ENCODE measurements around the gene TRIM43.
"Not testable (repeated sequence)": the region's sequence is repeated elsewhere in the genome, so short reads cannot be mapped to it uniquely, and the experiment has no call there.

Gene TRIM43

DNA sequence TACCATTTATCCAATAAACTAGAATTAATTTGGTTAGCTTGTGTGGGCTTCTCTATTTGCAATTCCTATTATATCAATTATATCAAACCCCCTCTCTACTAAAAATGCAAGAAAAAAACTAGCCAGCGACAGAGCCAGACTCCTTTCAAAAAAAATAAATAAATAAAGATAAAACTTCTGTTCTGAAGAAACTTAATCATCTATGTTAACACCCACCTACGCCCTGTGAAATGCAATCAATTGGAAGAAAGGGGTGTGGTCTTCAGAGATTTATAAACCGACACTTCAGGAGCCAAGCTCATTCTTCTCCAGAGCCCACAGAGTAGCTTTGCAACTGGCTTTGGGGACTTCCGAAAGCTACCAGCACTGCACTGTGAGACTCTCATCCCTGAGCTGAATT is at the start of gene TRIM43:
TRIM43 (plus strand) TSS at position 301 of the 400 bp plus-strand sequence. CDS start 2,023 bp downstream, outside the sequence.
- DNase-seq = not testable (repeated sequence)

DNA sequence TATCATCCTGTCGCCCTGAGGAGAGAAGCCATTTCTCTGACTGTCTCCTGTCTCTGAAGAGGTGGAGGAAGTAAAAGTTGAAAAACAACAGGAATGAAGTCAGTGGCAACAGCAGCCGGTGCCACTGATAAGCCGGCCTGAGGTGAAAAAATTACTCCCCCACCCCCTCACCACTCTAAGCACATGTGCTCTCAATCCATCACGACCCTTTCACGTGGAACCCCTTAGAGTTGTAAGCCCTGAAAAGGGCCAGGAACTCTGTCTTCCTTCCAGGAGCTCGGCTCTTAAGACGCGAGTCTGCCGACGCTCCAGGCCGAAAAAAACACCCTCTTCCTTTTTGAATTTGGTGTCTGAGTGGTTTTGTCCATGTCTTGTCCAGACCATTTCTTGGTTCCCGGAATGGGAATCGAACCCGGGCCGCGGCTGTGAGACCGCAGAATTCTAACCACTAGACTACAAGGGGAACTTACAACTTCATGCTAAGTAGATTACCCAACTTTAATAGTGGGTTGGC is 40.7 kb upstream of the TRIM43 start:
- no peak for DNase-seq

DNA sequence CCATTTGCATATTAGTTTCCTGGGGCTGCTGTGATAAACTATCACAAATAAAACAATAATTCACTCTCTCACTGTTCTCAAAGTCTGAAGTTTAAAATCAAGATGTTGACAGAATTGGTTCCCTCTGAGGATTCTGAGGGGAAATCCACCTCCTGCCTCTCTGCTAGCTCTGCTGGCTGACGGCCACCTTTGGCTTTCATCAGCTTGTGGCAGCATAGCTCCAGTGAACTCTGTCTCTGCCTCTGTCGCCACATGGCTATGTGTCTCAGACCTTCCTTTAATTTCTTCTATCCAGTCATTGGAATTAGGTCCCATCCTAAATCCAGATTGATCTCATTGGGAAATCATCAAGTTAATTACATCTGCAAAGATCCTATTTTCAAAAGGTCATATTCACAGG is 38.9 kb upstream of the TRIM43 start:
- DNase-seq = no peak

DNA sequence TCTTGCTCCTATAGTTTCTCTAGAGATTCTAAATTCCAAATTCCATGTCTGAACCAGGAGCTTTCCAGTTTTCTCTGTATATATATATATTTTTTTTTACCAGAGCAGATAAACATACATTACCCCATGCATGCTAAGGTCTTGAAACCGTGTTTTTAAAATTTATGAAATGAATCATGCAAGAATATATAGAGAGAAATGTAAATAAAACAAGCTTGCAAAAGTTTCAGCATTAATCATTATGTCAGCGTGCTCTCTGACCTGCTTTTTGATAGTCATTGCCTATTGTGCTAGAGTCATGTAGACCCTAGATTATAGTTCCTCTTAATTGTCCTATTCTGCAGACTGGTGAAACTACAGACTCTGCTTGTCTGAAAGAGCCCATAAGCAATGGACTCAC is 22.6 kb upstream of the TRIM43 start:
- no peak for DNase-seq

DNA sequence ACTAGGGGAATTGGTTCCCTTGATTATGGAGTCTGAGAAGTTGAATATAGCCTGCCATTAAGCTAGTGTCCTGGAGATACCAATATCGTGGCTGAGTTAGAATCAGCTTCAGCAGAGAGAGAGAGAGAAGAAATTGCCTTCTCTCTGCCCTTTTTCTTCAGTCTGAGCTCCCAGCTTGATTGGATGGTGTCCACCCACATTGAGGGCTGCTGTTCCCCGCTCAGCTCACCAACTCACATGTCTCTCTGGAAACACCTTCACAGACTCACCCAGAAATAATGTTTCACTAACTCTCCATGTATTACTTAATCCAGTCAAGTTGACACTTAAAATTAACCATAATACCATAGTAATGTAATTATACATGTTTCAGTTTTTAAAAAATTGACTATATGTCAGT is 17.9 kb upstream of the TRIM43 start:
- DNase-seq = no peak

DNA sequence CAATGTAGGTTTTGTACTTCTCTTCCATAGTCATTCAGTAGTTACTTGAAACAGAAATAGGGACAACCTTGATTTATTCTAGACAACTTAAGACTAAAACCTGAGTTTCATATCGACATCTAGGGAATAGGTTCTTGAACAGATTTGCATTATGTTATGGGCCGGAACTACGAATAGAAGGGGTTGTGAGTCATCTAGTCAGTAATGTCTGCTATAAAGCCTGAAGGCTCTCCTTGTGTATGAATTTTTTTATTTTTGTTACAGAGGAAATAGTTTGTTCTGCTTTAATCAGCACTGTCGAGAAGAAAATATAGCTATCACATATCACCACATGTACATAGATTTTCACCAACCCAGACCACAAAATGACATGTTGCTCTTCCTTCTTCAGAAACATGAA is 17.3 kb upstream of the TRIM43 start:
- DNase-seq = no peak

DNA sequence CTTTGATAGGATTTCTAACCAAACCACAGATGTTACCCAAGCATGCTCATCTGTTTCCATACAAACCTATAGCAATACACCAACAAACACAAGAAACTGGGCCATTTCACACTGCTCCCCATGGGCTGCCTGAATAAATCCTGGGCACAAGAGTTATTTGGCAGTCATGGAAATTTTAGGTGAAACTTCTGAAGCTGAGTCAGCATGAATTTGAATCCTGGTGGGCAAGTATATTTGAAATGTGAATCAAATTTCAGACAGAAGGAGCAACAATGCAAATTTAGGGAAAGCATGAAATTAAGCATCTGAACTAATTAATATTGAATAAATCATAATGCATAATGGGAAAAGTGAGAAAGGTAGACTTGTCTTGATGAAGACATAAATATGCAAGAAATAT is 15.9 kb upstream of the TRIM43 start:
- DNase-seq = no peak

DNA sequence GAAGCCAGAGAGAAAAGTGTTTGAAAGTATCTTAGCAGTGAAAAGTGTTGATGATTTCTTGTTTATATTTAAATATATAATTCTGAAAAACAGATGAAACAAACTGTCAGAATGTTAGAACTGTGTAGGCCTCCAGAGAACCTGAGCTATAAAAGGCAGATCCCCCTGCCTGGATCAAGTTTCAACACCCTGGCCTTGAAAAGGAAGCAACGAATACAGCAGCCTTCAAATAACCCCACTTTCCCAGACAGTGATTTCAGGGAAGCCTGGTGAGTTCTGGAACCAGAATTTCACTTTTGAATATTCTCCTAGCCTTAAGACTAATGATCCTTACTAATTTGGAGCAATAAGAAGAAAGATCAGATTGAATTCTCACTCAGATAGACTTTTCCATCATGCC is 13.3 kb upstream of the TRIM43 start:
- no peak for DNase-seq

DNA sequence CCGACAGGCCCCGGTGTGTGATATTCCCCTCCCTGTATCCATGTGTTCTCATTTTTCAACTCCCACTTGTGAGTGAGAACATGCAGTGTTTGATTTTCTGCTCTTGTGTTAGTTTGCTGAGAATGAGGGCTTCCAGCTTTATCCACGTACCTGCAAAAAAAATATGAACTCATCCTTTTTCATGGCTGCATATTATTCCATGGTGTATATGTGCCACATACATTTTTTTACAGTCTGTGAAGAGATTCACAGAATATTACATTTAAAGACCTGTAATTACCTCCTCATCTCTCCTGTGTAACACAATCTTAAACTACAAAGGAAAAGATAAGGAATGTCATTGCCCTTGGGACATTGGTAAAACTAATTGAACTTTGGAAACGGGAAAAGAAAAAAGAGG is 8.3 kb upstream of the TRIM43 start:
- DNase-seq = not testable (repeated sequence)

DNA sequence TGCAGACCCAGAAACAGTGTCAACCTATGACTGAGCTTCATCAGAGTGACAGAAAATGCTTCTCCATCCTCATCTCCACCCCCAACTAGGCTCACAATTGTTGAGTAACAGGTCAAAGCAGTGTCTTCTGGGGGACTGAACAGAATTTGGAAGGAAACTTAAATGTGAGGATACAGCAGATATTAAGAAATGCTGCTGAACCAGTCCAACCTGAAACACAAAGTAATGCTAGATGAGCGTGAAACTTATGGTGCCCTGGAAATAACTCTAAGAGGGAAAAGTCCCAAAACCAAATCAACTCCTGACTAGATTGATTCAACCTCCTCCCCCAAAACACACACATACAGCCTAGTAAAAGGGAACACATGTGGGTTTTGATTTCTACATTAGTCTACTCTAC is 7.5 kb upstream of the TRIM43 start:
- not testable (repeated sequence) for DNase-seq

DNA sequence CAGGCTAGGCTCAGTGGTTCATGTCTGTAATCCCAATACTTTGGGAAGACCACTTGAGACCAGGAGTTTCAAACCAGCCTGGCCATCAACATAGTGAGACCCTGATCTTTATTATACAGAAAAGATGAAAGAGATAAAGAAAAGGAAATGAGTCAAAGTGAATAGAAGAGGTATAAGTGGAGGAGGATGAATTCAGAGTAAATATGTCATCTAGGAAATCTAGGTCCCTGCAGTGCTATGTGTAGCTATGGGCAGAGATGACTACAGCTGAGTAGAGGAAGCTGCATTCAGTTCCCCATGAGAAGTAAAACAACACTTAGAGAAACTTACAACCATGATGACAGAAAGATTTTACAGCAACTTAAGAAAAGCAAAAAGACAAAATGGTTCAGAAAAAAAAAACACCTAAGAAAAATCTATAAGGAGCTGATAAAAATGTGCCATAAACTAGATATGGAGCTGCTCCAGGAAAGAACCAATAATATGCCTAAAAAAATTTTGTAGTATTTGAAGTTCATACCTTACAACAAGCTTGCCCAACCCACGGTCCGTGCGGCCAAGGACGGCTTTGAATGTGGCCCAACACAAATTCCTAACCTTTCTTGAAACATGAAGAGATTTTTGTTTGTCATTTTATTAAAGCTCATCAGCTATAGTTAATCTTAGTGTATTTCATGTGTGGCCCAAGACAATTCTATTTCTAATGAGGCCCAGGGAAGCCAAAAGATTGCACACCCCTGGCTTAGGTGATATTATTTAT is 1.8 kb upstream of the TRIM43 start:
- DNase-seq = not testable (repeated sequence)

DNA sequence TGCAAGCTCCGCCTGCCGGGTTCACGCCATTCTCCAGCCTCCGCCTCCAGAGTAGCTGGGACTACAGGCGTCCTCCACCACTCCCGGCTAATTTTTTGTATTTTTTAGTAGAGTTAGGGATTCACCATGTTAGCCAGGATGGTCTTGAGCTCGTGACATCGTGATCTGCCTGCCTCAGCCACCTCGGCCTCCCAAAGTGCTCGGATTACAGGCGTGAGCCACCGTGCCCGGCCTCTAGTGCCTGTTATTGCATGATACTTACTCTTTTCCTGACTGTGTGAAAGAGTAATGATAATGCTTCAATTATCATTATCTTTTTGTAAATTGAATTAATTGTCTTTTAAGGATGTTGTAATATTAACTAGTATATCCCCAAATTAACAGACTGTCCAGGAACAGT is 1.2 kb downstream of the TRIM43 start:
- not testable (repeated sequence) for DNase-seq

DNA sequence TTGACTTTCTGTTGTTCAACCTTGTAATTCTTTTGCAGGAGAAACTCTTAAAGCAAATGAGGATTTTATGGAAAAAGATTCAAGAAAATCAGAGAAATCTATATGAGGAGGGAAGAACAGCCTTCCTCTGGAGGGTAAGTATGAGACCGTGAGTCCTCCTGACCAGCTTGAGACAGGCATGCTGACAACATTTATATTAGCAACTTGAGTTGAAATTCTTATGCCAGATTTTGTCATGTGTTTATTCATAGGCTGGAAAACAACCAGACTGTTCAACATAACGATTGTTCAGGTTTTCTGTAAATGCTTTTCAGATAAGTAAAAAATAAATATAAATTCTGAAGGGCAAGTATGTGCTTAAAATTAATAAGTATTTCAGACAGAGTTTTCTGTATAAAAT is 3.2 kb downstream of the TRIM43 start:
- not testable (repeated sequence) for DNase-seq

DNA sequence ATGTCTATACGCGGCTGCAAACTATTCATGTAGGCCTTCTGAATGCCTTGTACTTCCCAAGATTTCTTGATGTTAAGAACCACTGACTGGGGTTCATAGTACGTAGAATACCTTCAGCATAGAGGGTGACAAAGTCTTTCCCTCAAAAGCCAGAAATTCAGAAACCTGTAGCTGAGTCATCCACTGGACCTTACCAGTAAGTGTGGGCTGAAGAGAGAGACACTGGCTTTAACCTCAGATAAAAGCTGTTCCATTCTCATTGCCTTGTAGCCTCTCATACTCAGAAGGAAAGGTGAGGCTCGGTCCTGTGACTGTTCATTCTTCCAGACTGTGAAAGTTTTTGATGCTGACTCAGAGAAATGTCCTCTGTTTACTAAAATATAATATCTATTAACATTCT is 9.5 kb downstream of the TRIM43 start:
- not testable (repeated sequence) for DNase-seq

DNA sequence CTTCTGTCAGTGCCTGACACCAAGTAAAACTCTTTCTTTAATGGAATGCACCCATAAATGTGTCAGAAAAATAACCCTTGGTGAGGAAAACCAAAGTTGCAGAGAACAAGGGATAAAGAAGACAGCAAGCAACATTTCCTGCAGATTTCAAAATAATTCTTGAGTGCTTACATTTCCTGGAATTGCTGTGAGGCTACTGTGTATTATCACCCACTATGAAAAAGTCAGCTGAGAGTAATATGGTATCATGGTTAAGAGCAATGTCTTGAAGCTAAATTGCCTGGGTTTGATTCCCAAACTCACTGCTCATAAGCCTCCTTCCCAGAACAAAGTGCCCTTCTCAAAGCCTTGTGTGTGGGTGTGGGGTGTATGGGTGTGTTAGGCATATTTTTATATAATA is 10.3 kb downstream of the TRIM43 start:
- DNase-seq = not testable (repeated sequence)

DNA sequence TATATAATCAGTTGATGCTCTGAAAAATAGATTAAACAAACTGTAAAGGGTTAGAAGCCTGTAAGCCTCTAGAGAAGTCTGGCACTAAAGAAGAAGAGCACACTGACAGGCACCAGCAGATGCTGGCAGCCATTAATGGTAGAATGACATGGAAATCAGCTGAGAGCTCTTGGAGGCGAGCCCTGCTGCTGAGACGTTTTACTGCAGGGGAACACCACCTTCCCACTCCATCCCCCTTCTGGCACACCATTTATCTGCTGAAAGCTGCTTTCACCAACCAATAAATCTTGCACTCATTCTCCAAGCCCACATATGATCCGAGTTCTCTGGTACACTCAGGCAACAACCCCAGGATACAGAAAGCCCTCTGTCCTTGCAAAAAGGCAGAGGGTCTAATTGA is 16.6 kb downstream of the TRIM43 start:
- not testable (repeated sequence) for DNase-seq

DNA sequence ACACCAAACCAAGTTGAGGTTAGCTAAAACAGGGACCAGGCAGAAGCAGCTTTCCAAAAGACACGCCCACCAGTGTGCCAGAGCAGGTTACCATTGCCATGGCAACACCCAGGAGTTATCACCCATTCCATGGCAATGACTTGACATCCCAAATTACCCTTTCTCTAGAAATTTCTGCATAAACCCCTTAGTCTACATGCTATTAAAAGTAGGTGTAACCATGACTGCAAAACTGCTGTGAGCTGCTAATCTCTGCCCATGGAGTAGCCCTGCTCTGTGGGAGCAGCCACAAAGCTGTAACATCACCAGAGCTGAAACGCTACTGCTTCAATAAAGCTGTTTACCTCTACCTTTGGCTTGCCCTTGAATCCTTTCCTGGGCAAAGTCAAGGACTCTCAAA is 18.0 kb downstream of the TRIM43 start:
- not testable (repeated sequence) for DNase-seq

DNA sequence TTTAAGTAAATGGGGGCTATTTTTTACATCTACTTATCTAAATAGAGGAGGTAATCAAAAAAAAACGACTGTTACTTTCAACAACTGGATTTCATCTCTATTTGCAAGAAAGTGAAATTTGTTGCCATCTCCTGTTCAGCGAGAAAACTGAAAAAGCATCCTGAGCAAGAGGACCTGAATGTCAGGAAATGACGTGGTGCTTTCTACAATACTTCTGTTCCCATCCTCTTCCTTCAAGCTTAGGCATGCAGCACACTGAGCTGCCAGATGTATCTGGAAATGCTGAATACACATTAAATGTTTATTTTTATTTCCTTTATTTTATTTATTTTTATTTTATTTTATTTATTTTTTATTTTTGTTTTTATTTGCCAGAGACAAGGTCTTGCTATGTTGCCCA is 21.2 kb downstream of the TRIM43 start:
- DNase-seq = not testable (repeated sequence)

DNA sequence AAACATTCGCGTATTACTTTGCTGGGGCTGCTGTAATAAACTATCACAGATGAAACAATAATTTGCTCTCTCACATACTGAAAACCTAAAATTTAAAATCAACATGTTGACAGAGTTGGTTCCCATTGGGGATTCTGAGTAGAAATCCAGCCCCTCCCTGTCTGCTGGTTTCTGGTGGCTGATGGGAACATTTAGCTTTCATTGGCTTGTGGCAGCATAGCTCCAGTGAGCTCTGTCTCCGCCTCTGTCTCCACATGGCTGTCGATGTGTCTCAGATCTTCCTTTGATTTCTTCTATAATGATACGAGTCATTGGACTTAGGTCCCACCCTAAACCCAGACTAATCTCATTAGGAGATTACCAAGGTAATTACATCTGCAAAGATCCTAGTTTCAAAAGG is 30.9 kb downstream of the TRIM43 start:
- not testable (repeated sequence) for DNase-seq

DNA sequence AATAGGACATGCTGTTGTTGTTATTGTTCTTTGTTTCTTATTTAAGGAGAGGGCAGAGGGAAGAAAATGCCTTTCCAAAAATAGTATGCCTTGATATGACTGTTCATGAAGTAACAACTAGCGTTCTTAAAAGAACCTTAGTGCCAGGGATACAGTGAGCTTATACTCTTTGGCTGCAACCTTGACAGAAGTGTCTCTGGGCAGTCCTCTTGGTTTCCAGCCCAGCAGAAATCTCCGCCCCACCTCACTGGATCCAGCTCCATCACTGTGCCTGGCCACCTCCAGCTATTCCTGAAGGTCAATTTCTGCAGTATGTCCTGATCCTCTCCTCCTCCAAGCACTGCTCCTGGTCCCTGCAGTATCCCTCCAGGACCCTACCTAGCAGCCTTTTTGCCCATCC is 39.2 kb downstream of the TRIM43 start:
- DNase-seq = not testable (repeated sequence)

DNA sequence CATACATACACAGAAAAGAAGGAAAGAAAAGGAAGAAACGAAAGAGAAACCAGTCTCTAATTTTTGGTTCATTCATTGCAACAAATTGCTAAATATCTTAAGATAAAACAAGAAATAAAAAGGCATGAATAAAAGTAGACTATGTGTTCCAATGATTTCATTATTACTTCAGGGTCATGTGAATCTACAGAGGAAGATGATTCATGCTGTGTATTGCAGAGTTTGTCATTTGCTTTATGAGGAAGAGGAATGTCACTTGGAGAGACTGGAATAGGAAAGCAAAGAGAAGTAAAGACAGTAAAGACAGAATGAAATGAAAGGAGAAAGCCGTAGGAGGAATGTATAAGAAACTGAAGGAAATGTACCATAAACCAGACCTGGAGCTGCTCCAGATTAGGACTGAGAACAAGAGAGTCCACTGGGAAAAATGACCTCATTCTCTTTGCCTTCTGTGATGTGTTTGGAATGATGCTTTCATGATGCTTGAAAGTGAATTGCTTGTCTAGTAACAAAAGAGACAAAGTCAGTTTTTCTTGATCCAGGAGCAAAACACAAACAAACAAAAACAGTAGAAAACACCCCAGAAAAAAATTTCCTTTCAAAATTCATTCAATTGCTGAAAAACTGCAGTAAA is 41.9 kb downstream of the TRIM43 start:
- not testable (repeated sequence) for DNase-seq

DNA sequence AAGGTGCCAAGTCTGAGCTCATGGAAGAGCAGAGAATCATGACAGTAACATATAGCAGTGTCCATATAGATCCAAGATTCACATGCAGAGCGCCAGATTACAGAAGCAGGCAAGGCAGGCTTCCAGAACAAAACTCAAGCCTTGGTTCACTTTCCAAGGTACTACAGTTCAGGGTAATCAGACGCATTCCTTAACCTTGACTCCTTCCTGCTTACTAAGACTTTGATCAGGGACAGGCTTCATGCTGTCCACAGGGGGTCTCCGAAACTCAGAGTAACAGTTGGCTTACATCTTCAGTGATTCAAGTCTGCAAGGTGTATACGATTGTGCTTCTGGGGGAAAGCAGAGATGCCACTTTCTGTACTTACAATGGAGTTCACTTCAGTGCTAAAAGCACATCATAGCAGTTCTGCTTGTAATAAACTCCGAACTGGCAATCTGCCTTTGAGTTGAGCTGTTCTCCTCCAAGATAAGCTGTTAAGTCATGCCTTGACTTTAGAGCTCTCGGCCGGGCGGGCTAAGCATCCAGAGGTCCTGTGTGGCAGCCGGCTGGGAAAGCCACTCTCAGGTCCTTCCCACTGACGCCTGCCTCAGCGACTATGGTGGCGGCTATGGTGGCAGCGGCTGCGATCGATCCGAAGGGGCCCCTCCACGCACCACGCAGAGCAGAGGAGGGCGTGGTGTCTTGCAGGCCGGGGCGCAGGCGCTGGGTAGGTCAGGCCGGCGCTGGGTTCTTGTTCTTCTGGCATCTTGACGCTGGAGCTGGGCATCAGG is 48.9 kb downstream of the TRIM43 start:
- DNase-seq = not testable (repeated sequence)

DNA sequence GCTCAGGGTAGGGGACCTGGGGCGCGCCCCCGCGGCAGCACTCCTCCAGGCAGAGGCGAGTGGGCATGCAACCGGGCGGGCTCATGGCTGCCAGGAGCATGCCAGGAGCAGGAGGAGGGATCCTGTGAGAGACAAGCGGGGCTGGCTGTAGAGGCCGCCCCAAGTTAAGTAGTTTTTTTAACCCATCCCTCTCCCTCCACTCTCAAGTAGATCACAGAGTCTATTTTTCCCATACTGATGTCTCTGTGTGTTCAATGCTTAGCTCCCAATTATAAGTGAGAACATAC is 49.4 kb downstream of the TRIM43 start:
- DNase-seq = not testable (repeated sequence)

DNA sequence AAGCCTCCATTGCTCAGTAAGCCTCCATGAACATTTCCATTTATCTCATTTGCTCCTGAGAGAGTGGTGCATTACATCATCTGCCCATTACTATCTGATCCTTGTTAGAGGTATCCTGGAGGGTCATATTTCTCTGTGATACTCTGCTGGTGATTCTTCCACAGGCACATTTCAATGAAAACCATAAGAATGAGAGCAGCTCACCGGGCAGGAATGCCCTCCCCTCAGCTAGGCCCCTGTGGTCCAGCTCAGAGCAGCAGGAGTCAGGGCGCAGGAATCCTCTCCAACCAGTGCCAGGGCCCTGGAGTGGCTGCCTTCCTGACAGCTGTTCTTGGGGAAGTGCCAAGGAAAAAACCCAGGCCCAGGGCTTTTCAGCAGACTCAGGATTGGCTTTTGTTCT is 50.0 kb downstream of the TRIM43 start:
- not testable (repeated sequence) for DNase-seq
